NCI-H1694 (cell line): ENCODE results near the gene PPP1R7.

Experiments
- DNase-seq: peaks from one replicate; lab custom pipeline; 2025; lab: John Stamatoyannopoulos, UW

The PPP1R7 gene

GRCh38 chr2:241168366-241168765 is 18.1 kb downstream of the PPP1R7 start:
- no peak for DNase-seq

GRCh38 chr2:241173557-241173956 is 23.3 kb downstream of the PPP1R7 start:
- DNase-seq = no peak

GRCh38 chr2:241177526-241178334 is 27.5 kb downstream of the PPP1R7 start:
- DNase-seq = peak; percentile 72

- no peak for DNase-seq
Measured at GRCh38 chr2:241178961-241179360, 28.7 kb downstream of the PPP1R7 start.

- no peak for DNase-seq
Measured at GRCh38 chr2:241179899-241180298, 29.6 kb downstream of the PPP1R7 start.

GRCh38 chr2:241180495-241180894 is 30.2 kb downstream of the PPP1R7 start:
- no peak for DNase-seq

- DNase-seq = no peak
Measured at GRCh38 chr2:241182126-241182525, 31.9 kb downstream of the PPP1R7 start.

GRCh38 chr2:241182531-241183133 is 32.4 kb downstream of the PPP1R7 start:
- DNase-seq = no peak

- no peak for DNase-seq
Measured at GRCh38 chr2:241183221-241183620, 33.0 kb downstream of the PPP1R7 start.

GRCh38 chr2:241184901-241185300 is 34.6 kb downstream of the PPP1R7 start:
- no peak for DNase-seq

- no peak for DNase-seq
Measured at GRCh38 chr2:241185961-241186360, 35.7 kb downstream of the PPP1R7 start.

- DNase-seq = no peak
Measured at GRCh38 chr2:241187101-241187917, 37.0 kb downstream of the PPP1R7 start.

- no peak for DNase-seq
Measured at GRCh38 chr2:241187918-241188234, 37.6 kb downstream of the PPP1R7 start.

GRCh38 chr2:241188361-241189092 is 38.3 kb downstream of the PPP1R7 start, which contains the start of gene ANO7:
Gene ANO7, plus strand, starts transcription at chr2:241188677. Its CDS starts 1,387 bp downstream, at chr2:241190064.
- DNase-seq = no peak

GRCh38 chr2:241189093-241189855 is 39.0 kb downstream of the PPP1R7 start:
- no peak for DNase-seq

- DNase-seq = no peak
Measured at GRCh38 chr2:241189856-241190201, 39.6 kb downstream of the PPP1R7 start.

GRCh38 chr2:241190291-241190981 is 40.2 kb downstream of the PPP1R7 start:
- DNase-seq = no peak

GRCh38 chr2:241191081-241191480 is 40.8 kb downstream of the PPP1R7 start:
- no peak for DNase-seq

GRCh38 chr2:241193271-241193670 is 43.0 kb downstream of the PPP1R7 start:
- no peak for DNase-seq

- DNase-seq = no peak
Measured at GRCh38 chr2:241194811-241195210, 44.5 kb downstream of the PPP1R7 start.
